Measurements from ENCODE around the gene LRRC1.

- TF ChIP-seq CTCF (conservative IDR thresholded peaks at IDR 0.05; ENCODE audit: low read depth, low read length), result no peak
- TF ChIP-seq EZH2phosphoT487 (IDR thresholded peaks at IDR 0.05; ENCODE audit: borderline replicate concordance, low read length), result no peak
These were observed 151.1 kb downstream of the LRRC1 start for GRCh38 chr6:53945765-53946407.

All from PC-3 (cell line).